Stimulated activated naive CD8-positive, alpha-beta T cell treated with anti-CD3 and anti-CD28 coated beads, Interleukin-15, Interleukin-2, amounts not matched to agents 100 ng/mL and 50 ng/mL, for 24 hours (primary cell): ENCODE data around the gene LCA5.
"Not testable (repeated sequence)": the region's sequence is repeated elsewhere in the genome, so short reads cannot be mapped to it uniquely, and the experiment has no call there.

Experiments
- H3K27ac Mint-ChIP-seq: one replicate; pipeline ENCODE4 v1.8.0; 2021; ENCODE audit warnings: mild to moderate bottlenecking, mixed read lengths
- H3K27me3 Mint-ChIP-seq: one replicate; pipeline ENCODE4 v1.8.0; 2021; ENCODE audit warnings: mixed read lengths
- H3K36me3 Mint-ChIP-seq: one replicate; pipeline ENCODE4 v1.8.0; 2021; ENCODE audit warnings: low read depth, mixed read lengths
- H3K4me1 Mint-ChIP-seq: one replicate; pipeline ENCODE4 v1.8.0; 2021; ENCODE audit warnings: low read depth, mixed read lengths
- H3K4me3 Mint-ChIP-seq: one replicate; pipeline ENCODE4 v1.8.0; 2021; ENCODE audit warnings: mild to moderate bottlenecking, mixed read lengths
- H3K9me3 Mint-ChIP-seq: one replicate; pipeline ENCODE4 v1.8.0; 2021; ENCODE audit warnings: mixed read lengths

Gene LCA5

DNA sequence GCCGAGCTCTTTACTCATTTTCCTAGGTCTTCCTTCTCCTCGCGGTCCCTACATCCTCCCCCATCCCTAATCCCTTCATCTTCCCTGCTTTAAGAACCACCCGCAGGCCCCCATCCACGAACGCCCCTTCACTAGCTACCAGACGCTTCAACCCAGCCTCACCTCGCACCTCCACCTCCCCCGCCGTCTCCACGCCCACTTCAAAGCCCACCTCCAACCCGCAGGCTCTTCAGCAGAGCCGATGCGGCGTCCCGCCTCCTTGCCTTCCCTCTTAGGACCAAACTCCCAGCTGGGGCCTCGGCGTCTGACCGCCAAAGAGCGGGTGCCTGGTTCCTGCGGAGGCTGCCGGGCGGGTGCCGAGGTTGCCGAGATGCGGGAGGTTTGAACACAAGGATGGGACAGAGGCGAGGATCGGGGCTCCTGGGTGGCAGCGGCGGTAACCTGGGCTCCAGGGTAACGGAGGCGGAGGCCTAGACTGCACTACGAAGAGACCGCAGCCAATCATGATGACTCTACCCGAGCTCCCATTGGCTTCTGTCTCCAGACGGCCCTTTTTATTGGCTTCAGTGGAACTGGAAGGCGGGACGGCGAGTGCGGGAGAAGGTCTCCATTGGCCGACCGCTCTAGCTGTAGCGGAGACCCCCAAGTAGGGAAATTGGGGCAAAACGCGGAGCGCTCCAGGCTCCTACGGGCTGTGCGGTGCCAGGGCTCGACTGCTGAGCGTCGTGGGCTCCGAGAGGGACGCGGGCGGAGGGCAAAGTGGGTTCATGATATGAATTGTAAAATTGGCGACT lies at the start of gene LCA5:
TSS of gene LCA5 (minus strand) at position 477 of the 794 bp plus-strand sequence. CDS start 18,536 bp downstream, outside the sequence.
- Mint-ChIP-seq H3K4me1 (no peaks in the 10 kb centered on the region), H3K36me3 (no peaks in the 10 kb centered on the region), H3K27me3 (peaks cover 15% of the 10 kb centered on the region), H3K9me3 (no peaks in the 10 kb centered on the region), H3K4me3 (no peak within 1 kb of the TSS), H3K27ac (no peak within 1 kb of the TSS)

DNA sequence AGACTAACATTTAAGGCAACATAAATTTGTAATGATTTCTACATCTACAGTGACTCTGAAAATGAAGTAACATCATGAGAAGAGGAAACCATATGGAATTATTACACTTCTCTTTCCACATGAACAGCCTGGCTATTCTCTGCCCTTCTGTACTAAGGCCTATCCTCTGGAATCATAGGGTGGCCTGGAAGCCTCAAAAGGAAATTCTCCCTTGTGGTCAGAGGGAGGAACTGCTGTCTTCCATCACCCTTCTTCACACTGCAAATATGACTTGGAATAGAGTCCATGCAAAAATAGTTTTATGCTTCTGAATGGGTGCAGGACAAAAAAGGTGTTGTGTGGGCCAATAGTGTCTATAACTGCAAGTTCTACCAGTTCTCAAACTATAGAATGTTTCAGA lies 49.3 kb upstream of the LCA5 start:
- Mint-ChIP-seq H3K36me3 (no peaks in the 10 kb centered on the region), H3K4me3 (no peak overlapping the region), H3K27ac (no peak overlapping the region), H3K9me3 (no peaks in the 10 kb centered on the region), H3K4me1 (no peaks in the 10 kb centered on the region), H3K27me3 (no peaks in the 10 kb centered on the region)

DNA sequence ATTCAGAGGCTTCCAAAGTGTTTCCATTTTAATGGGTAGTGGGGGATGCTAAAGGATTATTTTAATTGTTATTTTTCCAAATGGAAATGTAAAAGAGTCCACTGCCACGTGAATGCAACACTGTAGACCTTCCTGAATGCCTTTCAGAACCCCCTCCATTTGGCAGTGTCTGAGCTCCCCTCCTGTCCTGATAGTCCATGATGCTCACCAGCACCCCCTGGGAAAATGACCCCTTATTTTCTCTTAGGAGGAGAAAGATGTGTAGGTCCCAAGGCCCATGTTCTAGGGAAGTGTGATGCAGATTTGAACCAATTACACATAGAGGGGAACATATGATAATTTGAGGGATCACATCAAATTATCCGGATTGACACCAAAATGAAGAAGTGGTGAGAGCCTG lies 47.1 kb upstream of the LCA5 start:
- H3K9me3 Mint-ChIP-seq: no peaks in the 10 kb centered on the region
- no peaks in the 10 kb centered on the region for H3K27me3 Mint-ChIP-seq
- H3K36me3 Mint-ChIP-seq: no peaks in the 10 kb centered on the region
- H3K4me1 Mint-ChIP-seq: no peaks in the 10 kb centered on the region
- no peak overlapping the region for H3K4me3 Mint-ChIP-seq
- no peak overlapping the region for H3K27ac Mint-ChIP-seq

DNA sequence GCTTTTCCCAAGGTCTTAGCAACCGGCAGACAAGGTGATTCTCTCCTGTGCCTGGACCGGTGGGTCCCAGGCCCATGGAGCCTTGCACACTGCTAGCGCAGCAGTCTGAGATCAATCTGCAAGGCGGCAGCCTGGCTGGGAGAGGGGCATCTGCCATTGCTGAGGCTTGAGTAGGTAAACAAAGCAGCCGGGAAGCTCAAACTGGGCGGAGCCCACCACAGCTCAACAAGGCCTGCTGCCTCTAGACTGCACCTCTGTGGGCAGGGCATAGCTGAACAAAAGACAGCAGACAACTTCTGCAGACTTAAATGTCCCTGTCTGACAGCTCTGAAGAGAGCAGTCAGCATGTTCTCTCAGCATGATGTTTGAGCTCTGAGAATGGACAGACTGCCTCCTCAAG lies 40.7 kb upstream of the LCA5 start:
- not testable (repeated sequence) for H3K36me3 Mint-ChIP-seq, H3K27ac Mint-ChIP-seq, H3K9me3 Mint-ChIP-seq, H3K27me3 Mint-ChIP-seq, H3K4me3 Mint-ChIP-seq, H3K4me1 Mint-ChIP-seq

DNA sequence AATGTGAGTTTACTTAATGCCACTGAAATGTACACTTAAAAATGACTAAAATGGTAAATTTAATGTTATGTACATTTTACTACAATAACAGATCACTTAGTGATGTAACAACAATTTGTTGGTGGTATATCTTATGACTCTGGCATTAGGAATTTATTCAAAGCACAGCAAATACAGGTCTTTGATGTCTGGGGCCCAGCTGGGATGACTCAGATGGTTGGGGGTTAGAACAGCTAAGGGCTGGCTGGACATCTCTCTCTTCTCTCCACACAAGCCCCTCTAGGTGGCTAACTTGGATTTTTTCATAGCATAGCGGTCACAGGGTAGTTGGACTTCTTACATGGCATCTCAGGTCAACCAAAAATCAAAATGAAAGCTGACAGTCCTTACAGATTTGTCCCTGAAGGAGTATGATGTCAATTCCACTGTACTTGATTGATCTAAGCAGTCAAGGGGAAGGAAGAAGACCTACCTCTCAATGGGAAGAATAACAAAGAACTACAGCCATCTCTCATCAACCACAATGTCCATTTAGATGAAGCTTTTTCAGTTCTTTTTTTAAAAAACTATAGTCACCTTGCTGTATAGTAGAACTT lies 37.5 kb upstream of the LCA5 start:
- Mint-ChIP-seq H3K4me1 (no peaks in the 10 kb centered on the region), H3K36me3 (no peaks in the 10 kb centered on the region), H3K9me3 (no peaks in the 10 kb centered on the region), H3K27ac (no peak overlapping the region), H3K27me3 (no peaks in the 10 kb centered on the region), H3K4me3 (no peak overlapping the region)

DNA sequence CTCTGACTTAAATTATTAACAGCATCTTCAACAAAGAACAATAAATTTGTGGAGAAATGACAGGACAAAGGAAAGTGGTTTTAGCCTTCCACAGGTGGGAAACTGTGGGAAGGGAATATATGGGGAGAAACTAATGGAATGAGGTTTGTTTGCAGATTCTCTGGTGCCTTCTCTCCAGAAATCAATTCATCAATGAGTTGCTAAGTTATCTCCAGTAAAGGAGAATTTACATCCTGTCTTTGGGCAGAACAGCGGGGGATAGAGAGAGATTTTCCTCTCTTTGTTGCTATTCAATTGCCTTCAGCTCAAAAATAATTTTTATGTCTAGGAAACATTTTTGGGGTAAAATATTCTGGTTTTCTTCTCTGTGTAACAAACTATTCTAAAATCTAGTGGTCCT lies 36.9 kb upstream of the LCA5 start:
- Mint-ChIP-seq H3K27ac (no peak overlapping the region), H3K4me1 (no peaks in the 10 kb centered on the region), H3K36me3 (no peaks in the 10 kb centered on the region), H3K27me3 (no peaks in the 10 kb centered on the region), H3K9me3 (no peaks in the 10 kb centered on the region), H3K4me3 (no peak overlapping the region)

DNA sequence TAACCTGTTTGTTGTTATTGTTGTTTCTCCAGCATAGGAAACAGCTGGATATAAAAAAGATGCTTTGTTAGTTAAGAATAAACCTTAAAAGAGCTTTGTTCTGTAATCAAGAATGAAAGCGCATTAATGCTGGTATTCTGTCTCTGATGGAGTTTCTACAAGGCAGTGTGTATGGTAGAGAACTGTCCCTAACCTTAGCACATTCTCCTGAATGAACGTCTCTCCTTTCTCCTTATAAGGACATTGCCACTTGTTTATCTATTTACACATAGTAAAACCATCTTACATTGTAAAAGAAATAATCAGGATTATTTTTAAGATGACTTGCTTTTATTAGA lies 33.8 kb upstream of the LCA5 start:
- H3K27me3 Mint-ChIP-seq: no peaks in the 10 kb centered on the region
- H3K27ac Mint-ChIP-seq: no peak overlapping the region
- H3K36me3 Mint-ChIP-seq: no peaks in the 10 kb centered on the region
- H3K4me3 Mint-ChIP-seq: no peak overlapping the region
- H3K9me3 Mint-ChIP-seq: no peaks in the 10 kb centered on the region
- no peaks in the 10 kb centered on the region for H3K4me1 Mint-ChIP-seq

DNA sequence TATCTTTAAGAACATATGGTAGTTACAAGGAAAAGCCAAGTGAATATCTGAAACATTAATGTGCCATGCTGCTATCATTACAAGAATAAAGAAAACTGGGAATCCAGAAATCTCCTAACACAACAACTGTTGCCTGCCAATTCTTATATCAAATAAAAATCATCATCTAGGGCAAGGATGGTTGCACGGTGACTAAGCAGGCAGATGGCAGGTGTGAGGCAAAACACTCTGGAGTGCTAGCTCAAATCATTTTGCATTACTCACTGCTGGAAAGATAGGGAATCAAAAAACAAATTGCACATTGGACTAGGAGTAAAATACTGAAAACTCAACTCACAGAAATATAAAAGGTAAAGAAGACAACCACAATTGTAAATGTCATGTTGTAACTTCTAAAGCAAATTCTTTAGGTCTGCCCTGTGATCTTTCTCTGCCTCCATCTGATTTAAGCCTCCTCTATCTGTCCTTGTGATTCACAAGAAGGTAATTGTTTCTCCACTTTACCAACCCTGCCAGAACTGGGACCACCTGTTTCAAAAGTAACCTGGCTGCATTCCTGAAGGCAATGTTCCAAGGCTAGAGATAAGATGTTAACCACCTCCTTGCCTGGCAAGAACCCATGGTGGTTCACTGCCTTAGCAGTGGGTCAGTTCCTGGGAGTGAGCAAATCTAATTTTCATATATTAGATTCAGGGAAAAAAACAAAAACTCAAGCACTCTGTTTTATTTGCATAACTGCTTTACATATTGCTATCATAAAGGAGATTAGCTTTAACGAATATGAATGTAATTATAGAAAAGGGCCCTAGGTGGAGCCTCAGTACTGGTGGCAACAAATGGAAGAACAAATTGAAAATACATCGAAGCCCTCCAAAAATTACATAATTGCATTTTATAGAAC lies 33.1 kb upstream of the LCA5 start:
- no peaks in the 10 kb centered on the region for H3K9me3 Mint-ChIP-seq
- no peak overlapping the region for H3K4me3 Mint-ChIP-seq
- H3K27ac Mint-ChIP-seq: no peak overlapping the region
- H3K27me3 Mint-ChIP-seq: no peaks in the 10 kb centered on the region
- H3K4me1 Mint-ChIP-seq: no peaks in the 10 kb centered on the region
- no peaks in the 10 kb centered on the region for H3K36me3 Mint-ChIP-seq

DNA sequence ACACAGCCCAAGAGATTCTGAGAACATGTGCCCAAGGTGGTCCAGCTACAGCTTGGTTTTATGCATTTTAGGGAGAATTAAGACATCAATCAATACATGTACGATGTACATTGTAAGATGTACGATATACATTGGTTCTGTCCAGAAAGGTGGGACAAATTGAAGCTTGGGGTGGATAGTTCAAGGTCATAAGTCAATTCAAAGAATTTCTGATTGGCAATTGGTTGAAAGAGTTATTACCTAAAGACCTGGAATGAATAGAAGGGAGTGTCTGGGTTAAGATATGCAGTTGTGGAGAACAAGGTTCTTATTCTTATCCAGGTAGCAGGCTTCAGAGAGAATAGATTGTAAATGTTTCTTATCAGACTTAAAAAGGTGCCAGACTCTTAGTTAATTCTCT lies 31.8 kb upstream of the LCA5 start:
- no peaks in the 10 kb centered on the region for H3K4me1 Mint-ChIP-seq
- no peaks in the 10 kb centered on the region for H3K36me3 Mint-ChIP-seq
- H3K9me3 Mint-ChIP-seq: no peaks in the 10 kb centered on the region

DNA sequence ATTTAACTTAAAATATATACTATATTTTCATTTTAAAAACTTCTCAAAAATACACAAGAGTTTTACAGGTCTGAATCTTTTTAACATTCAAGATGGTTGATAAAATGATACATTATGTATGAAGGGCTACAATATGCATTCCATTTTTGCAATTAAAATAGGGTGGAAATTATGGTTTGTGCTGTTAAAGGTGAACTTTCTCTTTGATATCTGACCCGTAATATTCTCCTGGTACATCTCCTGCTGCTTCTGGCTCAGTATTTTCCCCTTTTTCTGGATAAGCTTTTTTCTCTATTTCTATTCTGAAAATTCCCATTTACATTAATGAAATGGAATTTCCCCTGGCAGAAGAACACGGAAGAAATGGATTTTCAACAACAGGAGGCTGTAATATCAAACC lies 27.4 kb upstream of the LCA5 start:
- no peak overlapping the region for H3K4me3 Mint-ChIP-seq
- H3K27me3 Mint-ChIP-seq: no peaks in the 10 kb centered on the region
- H3K27ac Mint-ChIP-seq: no peak overlapping the region
- H3K36me3 Mint-ChIP-seq: no peaks in the 10 kb centered on the region
- no peaks in the 10 kb centered on the region for H3K4me1 Mint-ChIP-seq
- H3K9me3 Mint-ChIP-seq: no peaks in the 10 kb centered on the region

More for the DNA sequence above, 31.8 kb upstream of the LCA5 start:
- no peak overlapping the region for H3K4me3 Mint-ChIP-seq
- no peaks in the 10 kb centered on the region for H3K27me3 Mint-ChIP-seq
- H3K27ac Mint-ChIP-seq: no peak overlapping the region

DNA sequence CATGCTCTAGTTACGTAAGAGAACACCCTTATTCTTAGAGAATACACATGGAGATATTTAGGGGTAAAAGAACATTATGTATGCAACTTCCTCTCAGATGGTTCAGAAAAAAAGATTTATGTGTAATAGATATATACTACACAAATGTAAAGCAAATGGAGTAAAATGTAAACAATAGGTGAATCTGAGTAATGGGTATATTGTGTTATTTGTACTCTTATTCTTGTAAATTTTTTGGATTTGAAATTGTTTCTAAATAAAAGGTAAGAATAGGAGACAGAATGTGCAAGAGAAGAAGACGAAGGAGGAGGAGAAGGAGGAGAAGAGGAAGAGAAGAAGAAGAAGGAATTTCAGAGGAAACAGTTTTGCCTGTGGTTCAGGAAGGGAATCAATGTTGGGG lies 22.5 kb upstream of the LCA5 start:
- Mint-ChIP-seq H3K27ac (no peak overlapping the region), H3K4me1 (no peaks in the 10 kb centered on the region), H3K9me3 (no peaks in the 10 kb centered on the region), H3K27me3 (no peaks in the 10 kb centered on the region), H3K4me3 (no peak overlapping the region), H3K36me3 (no peaks in the 10 kb centered on the region)

DNA sequence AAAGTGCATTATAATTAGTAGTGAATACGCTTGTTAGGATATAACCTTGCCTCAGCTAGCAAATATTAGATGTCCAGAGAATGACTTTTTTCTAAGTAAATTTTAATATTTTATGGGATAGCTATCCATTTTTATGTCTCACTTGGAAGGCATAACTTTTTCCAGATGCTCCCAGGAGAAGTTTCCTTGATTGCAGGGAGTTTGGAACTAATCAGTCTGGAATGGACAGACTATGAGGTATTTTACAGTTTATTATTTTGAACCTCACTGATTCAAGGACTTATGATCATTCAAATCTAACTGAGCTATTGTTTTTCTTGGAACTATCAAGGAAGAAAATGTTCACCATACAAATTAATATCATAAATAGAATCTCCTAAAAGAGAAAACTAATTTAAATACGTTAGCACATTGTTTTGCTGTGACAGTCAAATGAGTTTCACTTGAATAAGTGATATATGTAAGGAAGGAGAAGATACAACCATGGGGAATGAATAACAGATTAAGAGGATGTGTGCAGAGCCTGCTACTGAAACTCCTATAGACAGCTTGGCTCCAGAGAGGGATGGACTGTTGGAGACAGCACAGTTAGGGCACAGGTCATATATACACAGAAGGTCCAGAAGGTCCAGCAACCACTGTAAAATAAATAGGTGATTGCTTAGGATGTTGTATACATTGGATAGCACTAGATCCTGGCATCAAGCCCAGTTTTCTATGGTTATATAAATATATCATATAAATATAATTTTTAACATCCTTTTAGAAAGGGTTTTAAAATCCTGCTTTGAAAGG lies 20.6 kb upstream of the LCA5 start:
- no peaks in the 10 kb centered on the region for H3K27me3 Mint-ChIP-seq
- no peaks in the 10 kb centered on the region for H3K4me1 Mint-ChIP-seq
- no peaks in the 10 kb centered on the region for H3K9me3 Mint-ChIP-seq
- no peaks in the 10 kb centered on the region for H3K36me3 Mint-ChIP-seq
- no peak overlapping the region for H3K27ac Mint-ChIP-seq
- no peak overlapping the region for H3K4me3 Mint-ChIP-seq

DNA sequence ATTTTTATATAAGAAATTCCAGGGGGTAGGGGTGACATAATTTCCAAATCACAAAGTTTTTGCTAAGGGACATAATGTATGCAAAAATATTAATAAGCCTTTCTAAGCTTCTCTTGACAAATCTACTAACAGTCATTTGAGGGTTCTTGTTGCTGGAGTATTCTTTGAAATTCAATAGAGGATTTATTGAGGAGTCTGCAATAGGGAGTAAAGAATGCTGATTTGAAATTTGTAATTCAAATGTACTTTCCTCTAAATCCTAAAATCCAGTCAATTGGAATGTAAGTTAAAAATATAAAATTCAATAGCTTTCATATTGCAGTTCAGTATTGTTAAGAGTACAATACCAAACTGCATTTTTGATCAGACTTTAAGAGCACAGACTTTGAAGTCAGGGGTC lies 17.1 kb upstream of the LCA5 start:
- Mint-ChIP-seq H3K36me3 (no peaks in the 10 kb centered on the region), H3K27me3 (no peaks in the 10 kb centered on the region), H3K9me3 (no peaks in the 10 kb centered on the region), H3K4me3 (no peak overlapping the region), H3K27ac (no peak overlapping the region), H3K4me1 (no peaks in the 10 kb centered on the region)

DNA sequence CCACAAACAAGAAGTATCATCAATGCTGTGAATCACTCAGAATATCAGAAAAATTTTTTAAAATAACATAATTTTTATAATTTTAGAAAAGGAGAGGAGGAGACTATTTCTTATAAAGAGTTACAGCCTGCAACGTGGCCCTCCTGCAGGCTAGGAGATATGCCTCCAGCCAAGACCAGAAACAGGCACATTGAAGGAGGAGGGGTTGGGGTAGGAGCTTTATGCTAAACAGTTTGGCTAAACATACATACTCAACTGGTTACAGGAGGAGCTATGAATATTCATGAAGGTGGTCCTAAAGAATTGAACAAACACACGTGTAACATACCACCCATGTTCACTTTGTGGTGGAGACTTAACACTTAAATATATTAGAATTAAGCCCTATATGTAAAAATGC lies 14.2 kb upstream of the LCA5 start:
- Mint-ChIP-seq H3K4me3 (no peak overlapping the region), H3K36me3 (no peaks in the 10 kb centered on the region), H3K27me3 (no peaks in the 10 kb centered on the region), H3K9me3 (no peaks in the 10 kb centered on the region), H3K4me1 (no peaks in the 10 kb centered on the region), H3K27ac (no peak overlapping the region)

DNA sequence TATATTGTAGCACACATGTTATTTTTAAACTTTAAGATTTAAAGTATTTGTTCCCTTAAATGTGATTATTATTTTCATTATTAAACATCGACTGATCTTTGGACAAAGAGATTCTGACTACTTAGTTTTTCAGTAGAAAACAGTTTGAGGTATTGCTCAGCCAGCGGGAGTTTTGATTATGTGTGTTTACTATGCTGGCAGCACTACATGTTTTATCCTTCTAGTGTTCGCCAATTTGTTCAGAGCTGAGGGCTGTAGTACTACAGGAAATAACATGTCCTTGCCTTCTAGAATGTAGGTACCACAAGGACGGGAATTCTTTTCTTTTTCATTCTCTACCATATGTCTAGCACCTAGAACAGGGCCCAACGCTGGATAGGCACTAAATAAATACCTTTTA lies 11.1 kb upstream of the LCA5 start:
- H3K4me3 Mint-ChIP-seq: no peak overlapping the region
- H3K27ac Mint-ChIP-seq: no peak overlapping the region
- peaks cover 4% of the 10 kb centered on the region for H3K4me1 Mint-ChIP-seq
- H3K36me3 Mint-ChIP-seq: no peaks in the 10 kb centered on the region
- peaks cover 6% of the 10 kb centered on the region for H3K27me3 Mint-ChIP-seq
- H3K9me3 Mint-ChIP-seq: no peaks in the 10 kb centered on the region
